ENCODE data around the gene MROH8. TPM values are rescaled to one million over a fixed set of nuclear protein-coding genes. Genes with fewer than 3 reads are reported as not detected.

The MROH8 gene
- total and polyA plus RNA-seq, 2 of the 13 experiments (the other 11 are each of a cell fraction or from before 2014, with no cell fraction given): 2.6 to 5.5 TPM

DNA sequence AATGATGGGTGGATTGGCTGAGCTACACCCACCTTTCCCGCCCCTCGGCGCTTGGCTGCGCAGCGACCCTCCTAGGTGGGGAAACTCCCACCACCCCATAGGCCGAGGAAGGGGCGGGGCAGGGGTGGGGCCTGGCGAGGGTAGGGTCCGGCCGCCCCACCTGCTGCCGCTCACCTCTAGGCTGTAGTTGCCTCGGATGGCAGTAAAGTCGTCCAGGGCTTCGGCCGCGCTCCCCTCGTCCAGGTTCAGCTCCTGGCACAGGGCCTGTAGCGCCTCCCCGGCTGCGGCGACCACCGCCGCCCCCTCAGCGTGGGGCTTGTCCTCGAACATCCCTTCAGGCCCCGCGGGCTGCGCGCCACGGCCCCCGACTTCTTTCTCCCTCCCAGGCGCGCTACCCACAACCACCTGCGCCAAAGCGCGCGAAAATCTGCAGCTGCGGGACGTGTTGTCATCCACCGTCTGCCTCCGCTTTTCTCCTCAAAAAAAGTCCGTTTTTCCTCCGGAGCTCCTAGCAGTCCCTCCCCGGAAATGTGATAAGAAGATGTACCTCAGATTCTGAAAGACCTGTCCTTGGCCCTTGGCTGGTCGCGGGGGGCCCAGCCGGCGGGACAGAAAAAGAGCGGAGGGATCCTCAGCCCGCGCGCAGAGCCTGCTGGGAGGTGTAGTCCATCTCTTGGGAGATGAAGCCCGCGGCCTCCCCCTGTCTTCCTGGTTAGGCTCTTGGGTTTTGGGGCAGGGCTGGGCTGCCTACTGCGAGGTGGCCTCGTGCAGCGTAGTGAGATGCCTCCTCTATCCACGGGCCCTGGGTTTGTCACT is 83.5 kb downstream of the MROH8 start, which contains the start of gene RBL1 (continued):
- TF ChIP-seq ZBTB8A (CRISPR knock-in tag; IDR thresholded peaks at IDR 0.05; ENCODE audit: borderline replicate concordance, low read depth) (peak; percentile 96), RFX5 (IDR thresholded peaks at IDR 0.05; ENCODE audit: low read depth, low read length) (no peak; the same call in 1 of the 2 replicates), ZNF563 (CRISPR knock-in tag; IDR thresholded peaks at IDR 0.05) (peak; percentile 99), IKZF1 (IDR thresholded peaks at IDR 0.05) (no peak), GPN1 (CRISPR knock-in tag; IDR thresholded peaks at IDR 0.05; ENCODE audit: borderline replicate concordance) (peak; percentile 93), CCDC6 (CRISPR knock-in tag; IDR thresholded peaks at IDR 0.05) (peak; percentile 74; the same call in 1 of the 2 replicates), ZNF839 (CRISPR knock-in tag; IDR thresholded peaks at IDR 0.05; ENCODE audit: borderline replicate concordance) (peak; percentile 96), NPAS2 (CRISPR knock-in tag; IDR thresholded peaks at IDR 0.05; ENCODE audit: borderline replicate concordance) (no peak), ZNF737 (CRISPR knock-in tag; IDR thresholded peaks at IDR 0.05; ENCODE audit: borderline replicate concordance) (peak; percentile 92), SIN3B (IDR thresholded peaks at IDR 0.05; ENCODE audit: low read length) (peak; percentile 82), MATR3 (CRISPR knock-in tag; IDR thresholded peaks at IDR 0.05) (no peak), TSC22D2 (CRISPR knock-in tag; IDR thresholded peaks at IDR 0.05; ENCODE audit: borderline replicate concordance) (peak; percentile 45; the same call in 1 of the 2 replicates), ZNF614 (CRISPR knock-in tag; IDR thresholded peaks at IDR 0.05; ENCODE audit: borderline replicate concordance) (peak; percentile 90), ZNF672 (CRISPR knock-in tag; IDR thresholded peaks at IDR 0.05) (peak; percentile 92; the same call in 1 of the 2 replicates), CBX5 (CRISPR knock-in tag; IDR thresholded peaks at IDR 0.05; ENCODE audit: borderline replicate concordance) (peak; percentile 99)
- TF ChIP-seq, protein P1, sequence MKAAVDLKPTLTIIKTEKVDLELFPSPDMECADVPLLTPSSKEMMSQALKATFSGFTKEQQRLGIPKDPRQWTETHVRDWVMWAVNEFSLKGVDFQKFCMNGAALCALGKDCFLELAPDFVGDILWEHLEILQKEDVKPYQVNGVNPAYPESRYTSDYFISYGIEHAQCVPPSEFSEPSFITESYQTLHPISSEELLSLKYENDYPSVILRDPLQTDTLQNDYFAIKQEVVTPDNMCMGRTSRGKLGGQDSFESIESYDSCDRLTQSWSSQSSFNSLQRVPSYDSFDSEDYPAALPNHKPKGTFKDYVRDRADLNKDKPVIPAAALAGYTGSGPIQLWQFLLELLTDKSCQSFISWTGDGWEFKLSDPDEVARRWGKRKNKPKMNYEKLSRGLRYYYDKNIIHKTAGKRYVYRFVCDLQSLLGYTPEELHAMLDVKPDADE (CRISPR knock-in tag; IDR thresholded peaks at IDR 0.05): peak; percentile 58; the same call in 1 of the 2 replicates
- TF ChIP-seq, protein P2, sequence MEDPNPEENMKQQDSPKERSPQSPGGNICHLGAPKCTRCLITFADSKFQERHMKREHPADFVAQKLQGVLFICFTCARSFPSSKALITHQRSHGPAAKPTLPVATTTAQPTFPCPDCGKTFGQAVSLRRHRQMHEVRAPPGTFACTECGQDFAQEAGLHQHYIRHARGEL (CRISPR knock-in tag; IDR thresholded peaks at IDR 0.05): peak; percentile 95
- TF ChIP-seq, protein P3, sequence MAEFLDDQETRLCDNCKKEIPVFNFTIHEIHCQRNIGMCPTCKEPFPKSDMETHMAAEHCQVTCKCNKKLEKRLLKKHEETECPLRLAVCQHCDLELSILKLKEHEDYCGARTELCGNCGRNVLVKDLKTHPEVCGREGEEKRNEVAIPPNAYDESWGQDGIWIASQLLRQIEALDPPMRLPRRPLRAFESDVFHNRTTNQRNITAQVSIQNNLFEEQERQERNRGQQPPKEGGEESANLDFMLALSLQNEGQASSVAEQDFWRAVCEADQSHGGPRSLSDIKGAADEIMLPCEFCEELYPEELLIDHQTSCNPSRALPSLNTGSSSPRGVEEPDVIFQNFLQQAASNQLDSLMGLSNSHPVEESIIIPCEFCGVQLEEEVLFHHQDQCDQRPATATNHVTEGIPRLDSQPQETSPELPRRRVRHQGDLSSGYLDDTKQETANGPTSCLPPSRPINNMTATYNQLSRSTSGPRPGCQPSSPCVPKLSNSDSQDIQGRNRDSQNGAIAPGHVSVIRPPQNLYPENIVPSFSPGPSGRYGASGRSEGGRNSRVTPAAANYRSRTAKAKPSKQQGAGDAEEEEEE (CRISPR knock-in tag; IDR thresholded peaks at IDR 0.05; ENCODE audit: borderline replicate concordance): peak; percentile 96
- TF ChIP-seq, protein P4, sequence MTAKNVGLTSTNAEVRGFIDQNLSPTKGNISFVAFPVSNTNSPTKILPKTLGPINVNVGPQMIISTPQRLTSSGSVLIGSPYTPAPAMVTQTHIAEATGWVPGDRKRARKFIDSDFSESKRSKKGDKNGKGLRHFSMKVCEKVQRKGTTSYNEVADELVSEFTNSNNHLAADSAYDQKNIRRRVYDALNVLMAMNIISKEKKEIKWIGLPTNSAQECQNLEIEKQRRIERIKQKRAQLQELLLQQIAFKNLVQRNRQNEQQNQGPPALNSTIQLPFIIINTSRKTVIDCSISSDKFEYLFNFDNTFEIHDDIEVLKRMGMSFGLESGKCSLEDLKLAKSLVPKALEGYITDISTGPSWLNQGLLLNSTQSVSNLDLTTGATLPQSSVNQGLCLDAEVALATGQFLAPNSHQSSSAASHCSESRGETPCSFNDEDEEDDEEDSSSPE (CRISPR knock-in tag; IDR thresholded peaks at IDR 0.05): peak; percentile 100
- TF ChIP-seq, protein P5, sequence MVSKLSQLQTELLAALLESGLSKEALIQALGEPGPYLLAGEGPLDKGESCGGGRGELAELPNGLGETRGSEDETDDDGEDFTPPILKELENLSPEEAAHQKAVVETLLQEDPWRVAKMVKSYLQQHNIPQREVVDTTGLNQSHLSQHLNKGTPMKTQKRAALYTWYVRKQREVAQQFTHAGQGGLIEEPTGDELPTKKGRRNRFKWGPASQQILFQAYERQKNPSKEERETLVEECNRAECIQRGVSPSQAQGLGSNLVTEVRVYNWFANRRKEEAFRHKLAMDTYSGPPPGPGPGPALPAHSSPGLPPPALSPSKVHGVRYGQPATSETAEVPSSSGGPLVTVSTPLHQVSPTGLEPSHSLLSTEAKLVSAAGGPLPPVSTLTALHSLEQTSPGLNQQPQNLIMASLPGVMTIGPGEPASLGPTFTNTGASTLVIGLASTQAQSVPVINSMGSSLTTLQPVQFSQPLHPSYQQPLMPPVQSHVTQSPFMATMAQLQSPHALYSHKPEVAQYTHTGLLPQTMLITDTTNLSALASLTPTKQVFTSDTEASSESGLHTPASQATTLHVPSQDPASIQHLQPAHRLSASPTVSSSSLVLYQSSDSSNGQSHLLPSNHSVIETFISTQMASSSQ (IDR thresholded peaks at IDR 0.05; ENCODE audit: low read depth): peak; percentile 70
- TF ChIP-seq, protein P5 (CRISPR knock-in tag; IDR thresholded peaks at IDR 0.05; ENCODE audit: borderline replicate concordance): peak; percentile 92

All from HepG2 (cell line).